H9 (cell line): ENCODE data around the gene GTF2A2. TPM values are rescaled to one million over a fixed set of nuclear protein-coding genes. Genes with fewer than 3 reads are reported as not detected.
A peak's percentile ranks its signal among the peaks of the same experiment; 100 is the strongest.
"Not testable (repeated sequence)": the region's sequence is repeated elsewhere in the genome, so short reads cannot be mapped to it uniquely, and the experiment has no call there.

Source experiments
- DNase-seq: peaks from one replicate; pipeline ENCODE4 v3.0.0-alpha.2; 2017
- H2AFZ ChIP-seq: one replicate; pipeline ENCODE4 v1.6.1; 2013; ENCODE audit warnings: mild to moderate bottlenecking, low read length, control low read depth, moderate library complexity
- H2AK5ac ChIP-seq: 2 replicates; pipeline ENCODE4 v1.6.1; 2013; ENCODE audit warnings: low read length, control low read depth, mixed read lengths; ENCODE audit not compliant: insufficient read length
- H2BK120ac ChIP-seq: one replicate; pipeline ENCODE4 v1.6.1; 2013; ENCODE audit warnings: low read depth, mild to moderate bottlenecking, low read length, control low read depth, inconsistent platforms; ENCODE audit not compliant: poor library complexity, severe bottlenecking
- H2BK12ac ChIP-seq: 2 replicates; pipeline ENCODE4 v1.6.1; 2013; ENCODE audit warnings: low read length, control low read depth, mixed read lengths, low read depth; ENCODE audit not compliant: insufficient read length
- H2BK15ac ChIP-seq: 2 replicates; pipeline ENCODE4 v1.6.1; 2013; ENCODE audit warnings: low read depth, low read length, control low read depth
- H2BK20ac ChIP-seq: one replicate; pipeline ENCODE4 v1.6.1; 2013; ENCODE audit warnings: low read depth, mild to moderate bottlenecking, low read length, control low read depth, inconsistent platforms; ENCODE audit not compliant: poor library complexity, severe bottlenecking
- H2BK5ac ChIP-seq: 2 replicates; pipeline ENCODE4 v1.6.1; 2013; ENCODE audit warnings: low read length, control low read depth, mixed read lengths; ENCODE audit not compliant: insufficient read length
- H3K14ac ChIP-seq: 2 replicates; pipeline ENCODE4 v1.6.1; 2013; ENCODE audit warnings: low read length, control low read depth; ENCODE audit not compliant: insufficient read depth
- H3K18ac ChIP-seq: 2 replicates; pipeline ENCODE4 v1.6.1; 2013; ENCODE audit warnings: low read depth, mild to moderate bottlenecking, mixed read lengths, low read length, control low read depth; ENCODE audit not compliant: insufficient read length
- H3K23ac ChIP-seq: 2 replicates; pipeline ENCODE4 v1.6.1; 2013; ENCODE audit warnings: low read length, control low read depth, mixed read lengths, low read depth; ENCODE audit not compliant: insufficient read length
- H3K23me2 ChIP-seq: 2 replicates; pipeline ENCODE4 v1.6.1; 2013; ENCODE audit warnings: low read depth, mild to moderate bottlenecking, mixed read lengths, low read length, control low read depth; ENCODE audit not compliant: insufficient read length, poor library complexity, severe bottlenecking
- H3K27ac ChIP-seq: 2 replicates; pipeline ENCODE4 v1.5.1; 2013; ENCODE audit warnings: low read length, control low read depth, mixed read lengths, low read depth; ENCODE audit not compliant: insufficient read length
- H3K27me3 ChIP-seq: 2 replicates; pipeline ENCODE4 v1.6.1; 2013; ENCODE audit warnings: low read length, control low read depth, inconsistent platforms; ENCODE audit not compliant: insufficient read depth
- H3K4ac ChIP-seq: 2 replicates; pipeline ENCODE4 v1.6.1; 2013; ENCODE audit warnings: low read depth, mild to moderate bottlenecking, control low read depth, inconsistent platforms, low read length, moderate library complexity
- H3K4me1 ChIP-seq: 2 replicates; pipeline ENCODE4 v1.6.1; 2013; ENCODE audit warnings: low read length, control low read depth, inconsistent platforms; ENCODE audit not compliant: insufficient read depth
- H3K4me2 ChIP-seq: 2 replicates; pipeline ENCODE4 v1.6.1; 2013; ENCODE audit warnings: low read length, control low read depth, mixed read lengths; ENCODE audit not compliant: insufficient read length, insufficient read depth
- H3K56ac ChIP-seq: 2 replicates; pipeline ENCODE4 v1.6.1; 2013; ENCODE audit warnings: low read depth, mild to moderate bottlenecking, mixed read lengths, low read length, control low read depth; ENCODE audit not compliant: insufficient read length
- H3K79me1 ChIP-seq: 2 replicates; pipeline ENCODE4 v1.6.1; 2013; ENCODE audit warnings: low read depth, mild to moderate bottlenecking, moderate library complexity, low read length, control low read depth, inconsistent platforms; ENCODE audit not compliant: insufficient read depth, poor library complexity, severe bottlenecking
- H3K79me2 ChIP-seq: 2 replicates; pipeline ENCODE4 v1.6.1; 2013; ENCODE audit warnings: low read length, control low read depth, inconsistent platforms; ENCODE audit not compliant: insufficient read depth
- H3K9ac ChIP-seq: 2 replicates; pipeline ENCODE4 v1.6.1; 2013; ENCODE audit warnings: low read length, control low read depth, mixed read lengths; ENCODE audit not compliant: insufficient read length; ENCODE audit errors: extremely low read depth
- H3K9me3 ChIP-seq: one replicate; pipeline ENCODE4 v1.6.1; 2013; ENCODE audit warnings: low read depth, low read length, inconsistent platforms; ENCODE audit not compliant: control insufficient read depth
- H3T11ph ChIP-seq: one replicate; pipeline ENCODE4 v1.6.1; 2013; ENCODE audit warnings: mild to moderate bottlenecking, low read length, control low read depth, inconsistent platforms
- H4K20me1 ChIP-seq: one replicate; pipeline ENCODE4 v1.6.1; 2013; ENCODE audit not compliant: control insufficient read depth, insufficient read length, insufficient read depth
- H4K5ac ChIP-seq: 2 replicates; pipeline ENCODE4 v1.6.1; 2013; ENCODE audit warnings: low read depth, mild to moderate bottlenecking, mixed read lengths, low read length, control low read depth; ENCODE audit not compliant: insufficient read length
- H4K8ac ChIP-seq: replicated peaks from 2 replicates; pipeline ENCODE4 v1.6.1; 2013; ENCODE audit warnings: low read length, control low read depth, mixed read lengths, low read depth; ENCODE audit not compliant: insufficient read length
- H4K91ac ChIP-seq: 2 replicates; pipeline ENCODE4 v1.6.1; 2013; ENCODE audit warnings: low read depth, mild to moderate bottlenecking, moderate library complexity, mixed read lengths, low read length, control low read depth; ENCODE audit not compliant: insufficient read length
- H3K27ac Mint-ChIP-seq, 3 experiments: 2 replicates in 2 of 3; 3 replicates in 1 of 3; pipeline ENCODE4 v1.8.0; 2020 to 2021; ENCODE audit warnings: mixed read lengths in 3 of 3, mild to moderate bottlenecking in 1 of 3, moderate library complexity in 1 of 3
- H3K27me3 Mint-ChIP-seq: 2 replicates; pipeline ENCODE4 v1.8.0; 2021; ENCODE audit warnings: low read depth, mild to moderate bottlenecking, moderate library complexity, mixed read lengths
- H3K36me3 Mint-ChIP-seq, 3 experiments: 2 replicates in 2 of 3; 3 replicates in 1 of 3; pipeline ENCODE4 v1.8.0; 2020 to 2021; ENCODE audit warnings: low read depth in 3 of 3, mixed read lengths in 3 of 3; ENCODE audit not compliant: insufficient read depth in 1 of 3
- H3K4me1 Mint-ChIP-seq, 2 experiments: 2 replicates each; pipeline ENCODE4 v1.8.0; 2020; ENCODE audit warnings: mixed read lengths in 2 of 2
- H3K4me3 Mint-ChIP-seq, 2 experiments: 2 replicates in 1 of 2; 3 replicates in 1 of 2; pipeline ENCODE4 v1.8.0; 2020 to 2021; ENCODE audit warnings: mild to moderate bottlenecking in 2 of 2, mixed read lengths in 2 of 2, moderate library complexity in 1 of 2
- H3K9me3 Mint-ChIP-seq, 2 experiments: 2 replicates in 1 of 2; 3 replicates in 1 of 2; pipeline ENCODE4 v1.8.0; 2020; ENCODE audit warnings: mild to moderate bottlenecking in 2 of 2, mixed read lengths in 2 of 2, moderate library complexity in 1 of 2
- CTCF ChIP-seq: fragments of 200-600 bp; sonication (generic); conservative IDR thresholded peaks from 3 replicates; pipeline ENCODE4 v1.8.0; 2021; ENCODE audit warnings: antibody characterized with exemption, mild to moderate bottlenecking
- WGBS: extraction: QIAGEN DNeasy Blood & Tissue Kit; methylation state at CpG from one replicate; pipeline ENCODE4 v1.1.7; 2013; ENCODE audit warnings: missing lambda C conversion rate, low lambda C conversion rate, mixed read lengths; ENCODE audit not compliant: insufficient read length; ENCODE audit errors: extremely low coverage; 5-methylcytosine and 5-hydroxymethylcytosine counted together
- total RNA-seq: library from RNA; stranded (reverse); gene quantifications from 2 replicates; pipeline ENCODE4 v1.2.1, GENCODE V29; 2021

GTF2A2 gene
- total RNA-seq, 1 experiment from 2014 or later = 144 TPM

GRCh38 chr15:59637507-59637906 lies 19.8 kb downstream of the GTF2A2 start:
- H4K20me1 ChIP-seq, H2BK15ac ChIP-seq, H3K9me3 Mint-ChIP-seq, H2AK5ac ChIP-seq, H3K27me3 ChIP-seq, H3K14ac ChIP-seq, H3K23ac ChIP-seq, H2BK20ac ChIP-seq, H3K9me3 ChIP-seq, H4K8ac ChIP-seq, H2BK120ac ChIP-seq, H3K4me2 ChIP-seq, DNase-seq, H3K18ac ChIP-seq, H3K4me3 Mint-ChIP-seq, H3K79me1 ChIP-seq, H3K56ac ChIP-seq, H2AFZ ChIP-seq, H4K91ac ChIP-seq, H3K4me1 ChIP-seq, H3K9ac ChIP-seq, H3K27me3 Mint-ChIP-seq, H3K79me2 ChIP-seq, H3K4ac ChIP-seq, H3K23me2 ChIP-seq, H2BK5ac ChIP-seq, H4K5ac ChIP-seq, H2BK12ac ChIP-seq, H3K27ac ChIP-seq, H3T11ph ChIP-seq, H3K4me1 Mint-ChIP-seq, H3K27ac Mint-ChIP-seq: not testable (repeated sequence)
- no CpG with 5 or more reads among the region's 2 CpGs for WGBS
- peak; percentile 31; the same call in 2 of the 3 replicates for TF ChIP-seq CTCF
- peaks cover 5 to 41% (median 24%) of the 10 kb centered on the region in 3 experiments; a peak in 6 of 7 replicates for H3K36me3 Mint-ChIP-seq
